Fibroblast of skin of right quadriceps (primary cell): ENCODE results near the gene GULP1.

Source experiments
- DNase-seq: peaks from one replicate; pipeline ENCODE4 v3.0.0-alpha.2; 2013

The GULP1 gene

GRCh38 chr2:188381614-188382013 lies 89.9 kb downstream of the GULP1 start:
- DNase-seq, result peak; percentile 57

GRCh38 chr2:188382107-188382506 lies 90.4 kb downstream of the GULP1 start:
- DNase-seq, result peak; percentile 31

DNA sequence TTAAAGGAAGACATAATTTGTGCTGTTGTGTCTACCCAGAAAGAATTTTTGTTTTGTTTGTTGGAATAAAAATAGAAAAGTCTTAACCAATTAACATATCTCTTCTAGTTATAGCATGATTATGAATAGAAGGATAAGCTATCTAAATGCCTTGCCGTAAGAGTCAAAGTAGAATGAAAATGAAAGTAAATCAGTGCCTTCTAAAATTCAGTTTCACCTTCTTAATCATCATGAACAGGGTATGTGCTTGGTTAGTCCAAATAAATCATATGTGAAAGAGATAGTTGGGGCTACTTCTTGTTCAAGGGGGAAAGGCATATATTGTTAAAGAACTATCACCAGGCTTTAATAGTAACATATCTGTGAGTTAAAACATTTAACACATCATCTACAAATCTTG lies 91.5 kb downstream of the GULP1 start:
- DNase-seq, result no peak

DNA sequence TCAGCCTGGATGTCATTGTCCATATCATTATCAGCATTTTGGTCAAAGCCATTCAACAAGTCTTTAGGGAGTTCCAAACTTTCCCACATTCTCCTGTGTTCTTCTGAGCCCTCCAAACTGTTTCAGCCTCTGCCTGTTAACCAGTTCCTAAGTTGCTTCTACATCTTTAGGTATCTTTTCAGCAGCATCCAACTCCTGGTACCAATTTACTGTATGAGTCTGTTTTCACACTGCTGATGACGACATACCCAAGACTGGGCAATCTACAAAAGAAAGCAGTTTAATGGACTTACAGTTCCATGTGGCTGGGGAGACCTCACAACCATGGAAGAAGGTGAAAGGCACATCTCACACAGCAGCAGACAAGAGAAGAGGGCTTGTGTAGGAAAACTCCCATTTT lies 94.2 kb downstream of the GULP1 start:
- no peak for DNase-seq

- DNase-seq, result no peak
Measured at GRCh38 chr2:188388831-188389230, 97.2 kb downstream of the GULP1 start.

DNA sequence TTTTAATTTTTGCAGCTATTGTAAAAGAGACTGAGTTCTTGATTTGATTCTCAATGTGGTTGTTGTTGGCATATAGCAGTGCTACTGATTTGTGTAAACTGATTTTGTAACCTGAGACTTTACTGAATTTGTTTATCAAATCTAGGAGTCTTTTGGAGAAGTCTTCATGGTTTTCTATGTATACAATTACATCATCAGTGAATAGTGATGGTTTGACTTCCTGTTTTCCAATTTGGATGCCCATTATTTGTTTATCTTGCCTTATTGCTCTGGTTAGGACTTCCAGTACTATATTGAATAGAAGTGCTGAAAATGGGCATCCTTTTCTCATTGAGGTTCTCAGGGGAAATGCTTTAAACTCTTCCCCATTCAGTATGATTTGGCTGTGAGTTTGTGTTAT lies 99.7 kb downstream of the GULP1 start:
- DNase-seq, result no peak

GRCh38 chr2:188394931-188395472 lies 103.3 kb downstream of the GULP1 start:
- DNase-seq, result no peak

DNA sequence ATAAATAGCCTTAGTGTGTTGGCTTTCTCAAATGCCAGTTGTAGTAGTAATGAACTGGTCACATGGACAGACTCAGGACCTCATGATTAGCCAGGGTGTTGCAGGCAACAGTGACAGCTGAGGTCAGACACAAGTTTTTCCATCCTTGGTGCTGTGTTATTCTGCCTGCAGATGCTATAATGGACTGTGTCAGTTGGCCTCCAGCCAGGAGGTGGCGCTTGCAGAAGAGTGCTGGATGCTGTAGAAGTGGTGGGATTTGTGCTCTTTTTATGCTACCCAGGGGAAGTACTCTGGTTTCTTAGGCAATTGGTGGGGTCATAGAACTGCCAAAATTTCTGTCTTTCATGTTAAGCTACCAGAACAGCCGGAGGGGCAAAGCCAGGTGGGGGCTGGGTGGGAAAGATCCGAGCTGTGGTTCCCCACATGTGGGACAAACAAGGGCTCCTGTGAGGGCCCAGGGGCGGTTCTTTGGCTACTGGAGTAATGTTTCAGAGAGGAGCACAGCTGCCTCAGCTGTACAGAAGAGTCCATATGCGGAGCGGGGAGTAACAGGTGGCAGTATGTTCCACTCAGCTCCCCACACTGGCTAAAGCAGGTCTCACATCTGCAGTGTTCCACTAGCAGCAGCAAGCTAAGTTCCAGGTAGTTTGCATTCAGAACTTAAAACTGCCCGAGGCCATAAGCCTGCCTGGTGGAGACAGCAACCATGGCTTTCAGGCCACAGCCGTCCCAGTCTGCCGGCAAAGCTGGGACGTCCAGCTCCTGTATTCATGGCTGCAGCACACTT lies 104.4 kb downstream of the GULP1 start:
- DNase-seq, result no peak

- DNase-seq, result peak; percentile 44
Measured at GRCh38 chr2:188399159-188399558, 107.5 kb downstream of the GULP1 start.

DNA sequence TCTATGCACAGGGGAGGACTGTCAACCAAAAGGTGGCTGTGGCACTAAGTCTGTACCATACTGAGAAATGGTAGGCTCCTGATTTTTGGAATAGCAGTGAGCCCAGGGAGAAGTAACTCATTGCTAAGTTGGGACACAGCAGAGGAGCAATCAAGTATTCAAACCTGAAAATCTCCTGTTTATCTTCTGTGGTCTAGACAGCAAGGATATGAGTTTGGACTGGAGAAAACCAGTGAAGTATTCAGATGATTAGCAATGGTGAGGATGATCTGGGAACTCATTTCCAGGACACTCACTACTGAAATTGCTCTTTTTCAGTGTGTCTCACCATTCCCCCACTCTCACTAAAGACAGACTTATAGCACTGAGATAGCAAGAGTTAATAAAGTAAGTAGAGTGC lies 112.0 kb downstream of the GULP1 start:
- DNase-seq, result no peak

DNA sequence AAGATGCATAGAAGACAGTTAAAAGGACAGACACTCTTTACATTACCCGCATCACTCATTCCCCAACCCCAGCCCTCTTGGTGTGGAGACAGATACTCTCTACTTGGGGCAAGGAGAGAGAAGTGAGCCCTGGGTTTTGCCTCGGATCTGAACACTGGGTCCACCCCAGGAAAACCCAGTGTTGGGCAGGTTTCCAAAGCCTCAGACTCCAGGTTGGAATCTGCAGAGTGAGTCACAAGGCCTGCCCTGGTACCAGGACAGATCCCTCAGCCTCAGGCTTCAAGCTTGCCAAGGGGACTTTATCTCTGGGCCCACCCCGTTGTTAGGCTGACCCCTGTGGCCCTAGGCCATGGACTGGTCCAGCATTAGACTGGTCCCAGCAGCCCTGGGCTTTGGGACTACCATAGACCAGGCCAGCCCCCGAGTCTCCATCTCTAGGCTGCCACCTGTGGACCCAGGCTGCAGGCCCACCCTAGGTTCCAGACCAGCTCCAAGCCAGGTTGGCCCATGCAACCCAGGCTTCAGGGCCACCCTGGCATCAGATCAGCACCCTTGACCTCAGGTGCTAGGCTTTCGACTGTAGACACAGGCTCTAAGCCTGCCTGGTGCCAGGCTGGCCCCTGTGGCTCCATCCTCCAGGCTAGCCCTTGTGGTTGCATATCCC lies 112.8 kb downstream of the GULP1 start:
- peak; percentile 11 for DNase-seq

DNA sequence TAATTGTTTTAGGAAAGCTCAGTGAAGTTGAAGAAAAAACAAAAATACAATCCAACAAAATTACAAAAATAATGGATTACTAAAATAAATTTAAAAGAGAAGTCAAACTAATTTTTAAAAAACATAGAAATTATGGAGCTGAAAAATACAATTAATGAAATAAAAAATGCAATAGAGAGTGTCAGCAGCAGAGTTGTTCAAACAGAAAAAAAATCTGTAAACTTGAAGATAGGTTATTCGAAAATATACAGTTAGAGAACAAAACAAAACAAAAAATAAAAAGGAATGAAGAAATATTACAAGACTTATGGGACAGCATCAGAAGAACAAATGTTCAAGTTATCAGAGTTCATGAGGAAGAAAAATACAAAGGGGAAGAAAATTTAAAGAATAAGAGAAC lies 114.7 kb downstream of the GULP1 start:
- DNase-seq, result no peak

GRCh38 chr2:188410504-188411235 lies 119.0 kb downstream of the GULP1 start:
- DNase-seq, result peak; percentile 34

GRCh38 chr2:188412190-188412589 lies 120.5 kb downstream of the GULP1 start:
- DNase-seq, result no peak

DNA sequence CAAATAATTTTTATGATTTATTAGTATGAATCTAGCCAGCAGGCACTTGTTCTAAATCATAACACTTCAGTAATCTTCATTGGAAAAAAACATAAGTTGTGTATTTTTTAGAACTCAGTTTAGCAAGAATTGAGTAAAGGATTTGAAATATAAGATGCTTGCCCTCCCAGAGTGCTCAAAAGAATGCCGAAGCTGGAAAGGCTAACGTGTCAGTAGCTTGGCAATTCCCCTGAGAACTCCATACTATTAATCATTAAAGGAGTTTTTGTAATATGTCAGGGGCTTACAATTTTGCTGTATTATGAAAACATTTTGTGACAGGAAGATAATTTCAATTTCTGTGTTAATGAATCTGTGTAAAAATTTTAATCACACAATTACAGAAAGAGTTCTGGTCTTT lies 122.7 kb downstream of the GULP1 start:
- DNase-seq, result peak; percentile 72

DNA sequence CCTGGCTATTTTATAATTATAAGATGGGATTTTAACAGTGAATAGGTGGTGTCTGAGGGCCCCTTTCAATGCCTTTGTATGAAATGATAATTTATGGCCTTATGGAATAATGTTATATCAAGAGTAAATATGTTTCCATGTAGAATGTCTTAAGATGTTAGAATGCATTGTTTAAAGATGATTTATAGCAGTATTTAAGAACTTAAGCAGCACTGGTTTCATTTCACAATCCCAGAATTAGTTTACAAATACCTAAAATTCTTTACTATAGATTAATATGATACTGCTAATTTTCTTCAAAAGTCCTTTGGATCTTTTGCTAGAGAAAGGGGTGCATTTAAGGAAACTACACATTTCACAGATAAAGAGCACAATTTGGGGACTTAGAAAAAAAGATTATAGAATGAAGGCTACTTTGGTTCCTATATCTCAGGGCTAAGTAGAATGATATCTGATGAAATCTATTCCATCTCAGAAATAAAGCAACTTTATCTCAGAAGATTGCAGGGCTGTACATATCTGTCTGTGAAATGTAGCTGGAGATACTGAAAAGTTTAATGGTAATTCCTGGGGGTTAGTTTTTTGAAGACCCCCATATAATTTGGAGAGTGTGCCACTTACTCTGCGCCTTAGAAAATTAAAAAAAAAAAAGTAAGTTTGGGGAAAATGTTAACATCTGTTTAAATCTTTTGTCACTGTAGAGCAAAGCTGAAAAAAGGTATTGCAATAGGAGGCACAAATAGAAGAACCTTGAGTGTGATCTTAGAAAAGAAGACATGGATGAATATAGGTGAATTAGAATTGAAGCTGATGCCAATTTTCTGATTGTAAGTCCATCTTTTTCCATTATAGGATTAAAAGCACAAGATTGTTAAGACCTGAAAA lies 123.4 kb downstream of the GULP1 start:
- DNase-seq, result peak; percentile 46

DNA sequence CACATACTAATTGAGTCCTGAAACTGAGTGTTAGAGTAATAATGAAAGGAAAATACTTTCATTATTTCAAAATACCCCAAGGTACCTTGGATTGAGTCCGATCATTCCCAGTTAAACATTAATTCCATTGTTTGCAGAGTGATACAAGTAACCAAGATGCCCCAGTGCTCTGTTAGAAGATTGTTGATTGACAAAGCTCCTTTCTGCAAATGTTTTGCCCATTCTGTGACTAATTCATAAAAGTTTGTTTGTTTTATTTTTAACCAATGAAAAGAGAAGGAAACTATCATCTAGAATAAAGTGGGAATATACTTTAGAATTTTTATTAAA lies 124.0 kb downstream of the GULP1 start:
- DNase-seq, result no peak

DNA sequence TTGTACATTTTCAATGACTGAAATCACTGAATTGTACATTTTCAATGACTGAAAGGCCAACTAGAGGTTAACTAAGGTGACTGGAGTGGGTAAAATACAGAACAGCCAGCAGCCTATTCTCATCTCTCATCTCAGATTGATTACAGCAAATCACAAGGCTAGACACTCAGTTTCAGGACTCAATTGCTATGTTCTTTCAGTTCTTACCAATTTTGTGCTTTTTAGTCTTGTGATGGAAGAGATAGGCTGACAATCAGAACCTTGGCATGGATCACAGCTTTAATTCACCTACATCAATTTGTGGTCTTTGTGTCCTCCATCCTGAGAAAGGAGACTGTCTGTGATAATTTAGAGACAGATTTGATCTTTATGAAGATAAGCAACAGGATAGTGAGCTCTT lies 124.7 kb downstream of the GULP1 start:
- no peak for DNase-seq

DNA sequence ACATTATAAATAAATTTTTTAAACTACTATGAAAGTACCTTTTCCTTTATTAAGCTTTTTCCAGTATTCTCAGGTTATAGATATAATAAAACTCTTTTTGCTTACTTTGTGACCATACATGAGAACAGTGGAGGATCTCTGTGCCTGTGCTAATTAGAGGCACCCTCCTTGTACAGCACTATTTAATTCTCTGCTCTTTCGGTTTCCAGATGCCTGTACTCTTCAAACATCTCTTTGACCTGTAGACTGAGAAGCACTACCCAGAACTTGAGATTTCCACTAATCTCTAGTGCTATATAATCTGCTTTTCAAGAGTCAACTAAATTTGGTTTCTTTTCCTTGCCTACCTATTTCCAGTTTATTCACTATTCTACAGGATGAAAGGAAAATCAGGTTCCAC lies 131.1 kb downstream of the GULP1 start:
- no peak for DNase-seq

DNA sequence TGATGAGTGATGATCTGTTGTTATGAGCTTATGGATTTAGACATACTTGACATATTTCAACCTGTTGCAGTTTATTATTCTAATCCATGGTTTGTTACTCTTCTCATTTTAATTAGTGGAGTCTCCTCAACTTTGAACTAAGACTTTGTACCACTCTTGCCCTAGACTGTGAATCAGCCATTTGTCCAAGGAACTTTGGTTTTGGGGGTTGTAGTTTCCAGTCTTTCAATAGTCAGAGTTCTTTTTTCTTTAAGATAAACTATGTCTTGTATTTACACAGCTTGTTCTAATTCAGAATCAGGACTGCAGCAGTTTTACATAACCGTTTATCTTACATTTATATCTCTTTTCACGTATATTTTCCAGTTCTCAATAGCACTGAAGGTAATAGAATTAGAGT lies 133.6 kb downstream of the GULP1 start:
- DNase-seq, result no peak

GRCh38 chr2:188426121-188426520 lies 134.4 kb downstream of the GULP1 start:
- no peak for DNase-seq

- no peak for DNase-seq
Measured at GRCh38 chr2:188430705-188431104, 139.0 kb downstream of the GULP1 start.

DNA sequence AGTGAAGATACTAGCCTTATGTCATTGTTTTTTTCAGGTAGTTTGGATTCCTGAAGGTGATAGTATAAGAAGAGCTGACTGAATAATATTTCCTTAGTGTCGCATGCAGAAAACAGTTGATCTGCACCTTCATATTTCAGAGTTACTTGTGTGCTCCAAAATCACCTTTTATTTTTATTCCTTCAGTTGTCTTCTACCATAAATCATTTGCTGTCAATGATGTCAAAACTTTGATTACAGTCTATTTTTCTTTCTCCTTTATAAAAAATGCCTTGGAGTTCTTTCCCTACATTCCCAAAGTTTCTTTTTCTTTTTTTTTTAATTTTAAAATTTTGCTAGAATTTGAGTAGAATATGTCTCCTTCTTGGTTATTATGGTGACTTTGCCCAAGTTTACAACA lies 142.3 kb downstream of the GULP1 start:
- no peak for DNase-seq
